ENCODE results near the gene ANKRD49. TPM values are rescaled to one million over a fixed set of nuclear protein-coding genes. Genes with fewer than 3 reads are reported as not detected.

ANKRD49 gene
- total RNA-seq, 1 experiment from 2014 or later, result 12.7 TPM

GRCh38 chr11:94452988-94453387 lies 40.8 kb upstream of the ANKRD49 start:
- Histone ChIP-seq H3K4me3 (no peak overlapping the region), H3K4me1 (replicated peaks; ENCODE audit: insufficient read depth) (peaks cover 45% of the 10 kb centered on the region), H3K9me2 (ENCODE audit: insufficient read depth) (no peaks in the 10 kb centered on the region), H4K20me1 (ENCODE audit: insufficient read depth) (no peaks in the 10 kb centered on the region), H3K27ac (no peak overlapping the region), H3K36me3 (ENCODE audit: low read depth) (peaks cover 20% of the 10 kb centered on the region; the same call in 1 of the 2 replicates), H3K27me3 (ENCODE audit: insufficient read depth, low read depth) (no peaks in the 10 kb centered on the region), H3K79me2 (ENCODE audit: low read depth) (no peaks in the 10 kb centered on the region), H3K9me3 (ENCODE audit: insufficient read depth, low read depth) (no peaks in the 10 kb centered on the region), H3F3A (ENCODE audit: insufficient read depth, low read depth) (peaks cover 21% of the 10 kb centered on the region; the same call in 1 of the 2 replicates), H3K4me2 (no peak overlapping the region), H2AFZ (no peak overlapping the region)
- no TSS peak for BruUV-seq (replicated peaks)
- POLR2A ChIA-PET (ENCODE audit: unreplicated experiment), result no interaction called here
- CTCF ChIA-PET, result no interaction called here
- intact Hi-C loops (cut with micrococcal nuclease; ENCODE audit: unreplicated experiment), result no loop called here
- no peak for DNase-seq
- TF ChIP-seq EZH2 (IDR thresholded peaks at IDR 0.05; ENCODE audit: low read depth), result no peak
- TF ChIP-seq CTCF (conservative IDR thresholded peaks at IDR 0.05), result no peak

GRCh38 chr11:94454301-94454700 lies 39.5 kb upstream of the ANKRD49 start:
- Histone ChIP-seq H3K27ac (no peak overlapping the region), H3K27me3 (ENCODE audit: insufficient read depth, low read depth) (no peaks in the 10 kb centered on the region), H3F3A (ENCODE audit: insufficient read depth, low read depth) (peaks cover 16% of the 10 kb centered on the region; the same call in 1 of the 2 replicates), H3K9me2 (ENCODE audit: insufficient read depth) (no peaks in the 10 kb centered on the region), H3K9me3 (ENCODE audit: insufficient read depth, low read depth) (no peaks in the 10 kb centered on the region), H2AFZ (no peak overlapping the region), H3K4me1 (replicated peaks; ENCODE audit: insufficient read depth) (peaks cover 40% of the 10 kb centered on the region), H3K4me2 (no peak overlapping the region), H3K79me2 (ENCODE audit: low read depth) (no peaks in the 10 kb centered on the region), H4K20me1 (ENCODE audit: insufficient read depth) (no peaks in the 10 kb centered on the region), H3K36me3 (ENCODE audit: low read depth) (peaks cover 20% of the 10 kb centered on the region; the same call in 1 of the 2 replicates), H3K4me3 (no peak overlapping the region)
- POLR2A ChIA-PET (ENCODE audit: unreplicated experiment), result no interaction called here
- no peak for DNase-seq
- no peak for TF ChIP-seq CTCF (conservative IDR thresholded peaks at IDR 0.05)
- no peak for TF ChIP-seq EZH2 (IDR thresholded peaks at IDR 0.05; ENCODE audit: low read depth)
- CTCF ChIA-PET, result no interaction called here
- no TSS peak for BruUV-seq (replicated peaks)
- intact Hi-C loops (cut with micrococcal nuclease; ENCODE audit: unreplicated experiment), result no loop called here

GRCh38 chr11:94455861-94456260 lies 37.9 kb upstream of the ANKRD49 start:
- TF ChIP-seq EZH2 (IDR thresholded peaks at IDR 0.05; ENCODE audit: low read depth) (no peak), CTCF (conservative IDR thresholded peaks at IDR 0.05) (no peak)
- peaks cover 26% of the 10 kb centered on the region for H3K36me3 ChIP-seq (ENCODE audit: low read depth)
- no peaks in the 10 kb centered on the region for H3K27me3 ChIP-seq (ENCODE audit: insufficient read depth, low read depth)
- peaks cover 16% of the 10 kb centered on the region; the same call in 1 of the 2 replicates for H3F3A ChIP-seq (ENCODE audit: insufficient read depth, low read depth)
- ChIA-PET CTCF (no interaction called here), POLR2A (ENCODE audit: unreplicated experiment) (no interaction called here)
- intact Hi-C loops (cut with micrococcal nuclease; ENCODE audit: unreplicated experiment), result no loop called here
- H4K20me1 ChIP-seq (ENCODE audit: insufficient read depth), result no peaks in the 10 kb centered on the region
- H2AFZ ChIP-seq, result no peak overlapping the region
- peak overlapping the region; percentile 45 for H3K27ac ChIP-seq
- no peaks in the 10 kb centered on the region for H3K9me2 ChIP-seq (ENCODE audit: insufficient read depth)
- peak overlapping the region; percentile 46 for H3K4me2 ChIP-seq
- BruUV-seq (replicated peaks), result no TSS peak
- H3K4me1 ChIP-seq (replicated peaks; ENCODE audit: insufficient read depth), result peaks cover 24% of the 10 kb centered on the region
- DNase-seq, result peak; percentile 35 to 95
- no peaks in the 10 kb centered on the region for H3K9me3 ChIP-seq (ENCODE audit: insufficient read depth, low read depth)
- H3K79me2 ChIP-seq (ENCODE audit: low read depth), result no peaks in the 10 kb centered on the region
- H3K4me3 ChIP-seq, result peak overlapping the region; percentile 13; the same call in 1 of the 2 replicates

All from PC-9 (cell line).